Endothelial cell of umbilical vein (primary cell): Measurements from ENCODE around the gene KCTD13.

Experiments
- CTCF ChIP-seq, 2 donors: IDR thresholded peaks; 1 replicate in 1 of 2; 2 replicates in 1 of 2; pipeline ENCODE4 v1.5.1; 2011; ENCODE audit warnings: low read length in 2 of 2, mild to moderate bottlenecking in 2 of 2, moderate library complexity in 2 of 2, control low read depth in 1 of 2, inconsistent platforms in 1 of 2, low read depth in 1 of 2; ENCODE audit not compliant: insufficient read depth in 1 of 2; ENCODE audit errors: extremely low read depth in 1 of 2
- EZH2 ChIP-seq: IDR thresholded peaks from 2 replicates; pipeline ENCODE4 v1.6.1; 2012; ENCODE audit warnings: borderline replicate concordance, low read depth, mild to moderate bottlenecking, moderate library complexity, low read length, inconsistent platforms; ENCODE audit not compliant: severe bottlenecking
- POLR2A ChIP-seq: IDR thresholded peaks from 2 replicates; pipeline ENCODE4 v1.6.1; 2012; ENCODE audit warnings: low read depth, mild to moderate bottlenecking, control low read depth, low read length

GRCh38 chr16:29883987-29884386 is 42.0 kb downstream of the KCTD13 start:
- no peak for TF ChIP-seq POLR2A
- TF ChIP-seq CTCF (IDR thresholded peaks at IDR 0.05; ENCODE audit: extremely low read depth in 1 of 2, insufficient read depth in 1 of 2, low read depth in 1 of 2, low read length in 2 of 2) = no peak
- no peak for TF ChIP-seq EZH2
